MM.1S (cell line): ENCODE results near the gene ZNF598.

ENCODE experiments used
- CTCF ChIP-seq: fragments of 300-600 bp; sonication (generic); IDR thresholded peaks from 2 replicates; pipeline ENCODE4 v1.5.1; 2016; ENCODE audit warnings: antibody characterized with exemption, low read length, mixed read lengths
- EZH2 ChIP-seq: fragments of 300-600 bp; sonication (generic); optimal IDR thresholded peaks from 2 replicates; pipeline ENCODE3; 2017; ENCODE audit warnings: low read depth, mild to moderate bottlenecking, antibody characterized with exemption, low read length, mixed read lengths

- TF ChIP-seq CTCF: no peak
- TF ChIP-seq EZH2: no peak
These were observed 32.4 kb downstream of the ZNF598 start for GRCh38 chr16:1976951-1977874.
